HS-5 (cell line): Measurements from ENCODE around the gene DHRS7B.
A peak's percentile ranks its signal among the peaks of the same experiment; 100 is the strongest.
"Not testable (repeated sequence)": the region's sequence is repeated elsewhere in the genome, so short reads cannot be mapped to it uniquely, and the experiment has no call there.

Experiments used
- DNase-seq: peaks from one replicate; pipeline ENCODE4 v3.0.0-alpha.2; 2012; ENCODE audit warnings: low read depth

Gene DHRS7B, protein sequence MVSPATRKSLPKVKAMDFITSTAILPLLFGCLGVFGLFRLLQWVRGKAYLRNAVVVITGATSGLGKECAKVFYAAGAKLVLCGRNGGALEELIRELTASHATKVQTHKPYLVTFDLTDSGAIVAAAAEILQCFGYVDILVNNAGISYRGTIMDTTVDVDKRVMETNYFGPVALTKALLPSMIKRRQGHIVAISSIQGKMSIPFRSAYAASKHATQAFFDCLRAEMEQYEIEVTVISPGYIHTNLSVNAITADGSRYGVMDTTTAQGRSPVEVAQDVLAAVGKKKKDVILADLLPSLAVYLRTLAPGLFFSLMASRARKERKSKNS

DNA sequence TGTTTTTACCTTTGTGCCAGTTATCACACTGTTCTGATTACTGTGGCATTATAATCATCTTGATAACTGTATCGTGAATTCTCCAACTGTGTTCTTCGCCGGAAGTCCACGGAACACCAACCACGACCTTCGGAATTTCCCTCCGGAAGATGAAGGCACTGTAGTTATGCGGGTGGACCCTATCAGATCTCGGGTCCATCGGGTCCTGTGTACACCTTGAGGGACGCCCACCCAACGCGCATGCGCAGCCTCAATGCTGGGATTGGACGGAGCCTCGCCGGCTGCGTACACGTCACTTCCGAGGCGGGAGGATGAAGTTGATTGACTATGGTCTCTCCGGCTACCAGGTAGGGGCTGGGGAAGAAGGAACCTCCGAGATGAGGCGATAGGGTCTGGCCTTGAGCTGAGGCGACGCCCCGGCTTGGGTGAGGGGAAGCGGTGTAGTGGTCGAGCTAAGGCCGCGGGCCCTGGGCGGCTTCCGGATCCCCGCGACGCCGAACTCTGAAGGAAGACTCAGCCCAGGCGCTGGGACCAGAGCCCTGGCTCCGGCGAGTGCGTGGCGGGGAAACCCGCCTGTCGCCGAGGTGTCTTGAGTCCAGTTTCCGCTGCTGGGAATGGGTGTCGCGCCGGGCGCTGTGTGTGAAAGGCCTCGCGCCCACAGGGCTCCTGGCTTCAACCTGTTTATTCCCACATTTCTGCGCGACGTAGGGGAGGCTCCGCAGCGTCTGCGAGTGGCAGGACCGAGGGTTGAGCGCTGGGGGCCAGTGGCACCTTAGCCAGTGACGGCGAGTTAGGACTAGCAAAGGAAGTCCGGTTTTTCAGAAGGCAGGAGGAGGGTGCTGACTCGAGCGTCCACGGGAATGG is at the start of gene DHRS7B:
DHRS7B (plus strand) TSS at position 320 of the 864 bp plus-strand sequence; CDS start at position 328, 8 bp downstream.
- DNase-seq: peak; percentile 89

GRCh38 chr17:21077281-21077680 is 49.5 kb upstream of the DHRS7B start:
- no peak for DNase-seq

DNA sequence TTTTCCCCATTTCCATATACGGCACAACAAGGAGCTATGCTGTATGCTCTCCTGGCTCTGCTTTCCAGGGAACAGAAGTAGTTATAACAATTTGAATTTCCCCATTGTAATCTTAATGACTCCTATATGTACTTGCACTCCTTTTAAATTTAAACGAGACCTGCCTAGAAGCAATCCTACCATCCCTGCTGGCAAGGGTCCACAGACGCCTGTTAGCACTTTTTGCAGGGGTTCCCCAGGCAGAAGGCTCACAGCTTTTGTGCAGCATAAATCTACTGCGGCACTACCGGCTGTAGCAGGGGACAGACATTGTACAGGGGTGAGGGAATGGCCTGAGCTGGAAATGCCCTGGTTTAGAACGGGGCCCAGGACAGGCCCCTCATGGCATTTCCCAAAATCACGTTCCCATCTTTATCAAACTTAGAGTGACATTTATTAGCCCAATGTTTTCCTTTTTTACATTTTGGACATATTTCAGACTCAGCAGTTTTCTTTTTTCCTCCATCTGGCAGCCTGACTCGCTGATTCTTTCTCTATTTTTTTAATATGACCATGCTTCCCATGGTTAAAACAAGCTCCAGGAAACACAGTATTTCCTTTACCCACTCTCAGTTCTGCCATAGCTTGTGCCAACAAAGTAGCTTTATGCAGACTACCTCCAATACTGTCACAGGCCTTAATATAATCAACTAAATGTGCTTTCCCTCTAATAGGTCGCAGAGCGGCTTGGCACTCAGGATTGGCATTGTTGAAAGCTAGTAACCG is 48.6 kb upstream of the DHRS7B start:
- no peak for DNase-seq

DNA sequence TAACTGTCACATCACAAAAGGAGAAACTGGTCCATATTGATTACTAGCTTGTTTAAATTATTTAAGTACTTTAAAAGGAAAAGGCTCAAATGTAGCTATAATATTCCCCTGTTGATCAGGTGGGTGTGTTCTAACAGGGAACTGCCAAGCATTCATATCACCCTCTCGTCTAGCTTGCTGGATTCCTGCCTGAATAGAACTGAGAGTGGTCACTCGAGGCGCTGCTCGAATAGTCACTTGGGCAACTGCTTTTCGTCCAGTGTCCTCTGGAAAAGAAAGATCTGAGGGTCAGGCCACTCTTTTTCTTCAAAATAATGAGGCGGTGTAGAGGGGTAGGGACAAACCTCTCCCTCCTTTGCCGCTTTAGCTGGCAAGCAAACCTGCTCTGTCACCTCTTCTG is 47.6 kb upstream of the DHRS7B start:
- no peak for DNase-seq

GRCh38 chr17:21082001-21082436 is 44.7 kb upstream of the DHRS7B start:
- no peak for DNase-seq

DNA sequence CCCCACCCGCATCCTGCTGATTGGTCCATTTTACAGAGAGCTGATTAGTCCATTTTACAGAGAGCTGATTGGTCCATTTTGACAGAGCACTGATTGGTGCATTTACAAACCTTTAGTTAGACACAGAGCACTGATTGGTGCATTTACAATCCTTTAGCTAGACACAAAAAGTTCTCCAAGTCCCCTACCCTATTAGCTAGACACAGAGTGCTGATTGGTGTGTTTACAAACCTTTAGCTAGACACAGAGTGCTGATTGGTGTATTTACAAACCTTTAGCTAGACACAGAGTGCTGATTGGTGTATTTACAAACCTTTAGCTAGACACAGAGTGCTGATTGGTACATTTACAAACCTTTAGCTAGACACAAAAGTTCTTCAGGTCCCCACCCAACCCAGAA is 41.5 kb upstream of the DHRS7B start:
- not testable (repeated sequence) for DNase-seq

DNA sequence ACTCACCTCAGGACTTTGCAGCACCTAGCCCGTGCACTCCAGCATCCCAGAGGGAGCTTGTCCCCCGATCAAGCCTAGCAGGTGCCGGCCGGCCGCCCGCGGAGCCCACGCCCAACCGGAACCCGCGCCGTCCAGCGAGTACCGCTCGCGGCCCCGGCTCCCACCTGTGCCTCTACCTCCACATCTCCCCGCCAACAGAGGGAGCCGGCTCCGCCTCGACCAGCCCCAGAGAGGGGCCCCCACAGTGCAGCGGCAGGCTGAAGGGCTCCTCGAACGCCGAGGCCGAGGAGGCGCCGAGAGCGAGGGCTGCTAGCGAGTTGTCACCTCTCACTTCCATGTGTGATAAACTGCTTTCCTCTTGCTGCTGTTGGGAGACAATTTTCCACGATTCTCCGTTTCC is 41.1 kb upstream of the DHRS7B start:
- DNase-seq: no peak

DNA sequence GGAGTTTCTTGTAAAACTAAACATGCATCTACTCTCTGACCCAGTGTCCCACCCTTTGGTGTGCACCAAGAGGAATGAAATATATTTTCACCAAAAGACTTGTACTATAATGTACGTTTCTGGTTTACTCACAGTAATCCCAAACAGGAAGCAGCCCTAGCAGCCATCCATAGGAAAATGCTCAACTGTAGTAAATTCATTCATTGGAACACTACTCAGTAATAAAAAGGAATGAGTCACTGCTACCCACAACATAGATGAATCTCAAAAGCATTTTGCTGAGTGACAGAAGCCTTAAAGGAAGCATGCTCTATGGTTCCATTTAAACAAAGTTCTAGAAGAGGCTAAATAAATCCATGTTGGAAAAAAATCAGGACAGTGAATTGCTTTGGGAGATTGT is 37.6 kb upstream of the DHRS7B start:
- peak; percentile 45 for DNase-seq

- DNase-seq: no peak
Measured at GRCh38 chr17:21089933-21090901, 36.5 kb upstream of the DHRS7B start.

DNA sequence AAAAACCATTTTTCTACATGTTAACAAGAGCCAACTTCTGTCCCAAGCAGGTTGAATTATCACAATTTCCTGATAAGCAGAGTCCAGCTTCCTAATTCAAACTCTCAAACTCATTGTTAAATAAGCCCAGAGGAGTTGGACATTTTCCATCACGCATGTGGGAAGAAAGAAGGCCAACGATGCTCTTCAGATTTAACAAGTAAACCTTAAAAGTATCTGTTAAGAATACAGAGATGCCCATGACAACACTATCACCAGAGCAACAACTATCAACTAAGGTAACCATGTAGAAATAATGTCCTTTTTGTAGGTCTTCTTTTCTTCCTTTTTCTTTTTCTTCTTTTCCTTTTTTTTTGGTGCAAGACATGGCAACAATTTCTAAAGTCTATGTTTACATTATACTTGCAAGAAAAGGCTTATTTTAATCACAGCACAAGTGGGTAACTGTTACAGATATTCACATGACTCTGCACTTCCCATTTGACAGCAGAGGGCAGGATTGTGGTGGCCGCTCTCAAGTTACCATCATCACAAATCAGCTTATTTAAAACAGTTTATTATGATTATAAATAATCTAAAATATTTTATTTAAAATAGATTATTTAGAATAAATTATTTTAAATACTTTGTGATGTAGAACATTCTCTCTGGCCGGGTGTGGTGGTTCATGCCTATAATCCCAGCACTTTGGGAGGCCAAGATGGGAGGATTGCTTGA is 35.7 kb upstream of the DHRS7B start:
- DNase-seq: no peak

- no peak for DNase-seq
Measured at GRCh38 chr17:21094298-21094704, 32.5 kb upstream of the DHRS7B start.

- DNase-seq: no peak
Measured at GRCh38 chr17:21095735-21096134, 31.0 kb upstream of the DHRS7B start.

- no peak for DNase-seq
Measured at GRCh38 chr17:21096874-21097273, 29.9 kb upstream of the DHRS7B start.

- DNase-seq: peak; percentile 80
Measured at GRCh38 chr17:21098934-21099689, 27.7 kb upstream of the DHRS7B start.

GRCh38 chr17:21100636-21101035 is 26.1 kb upstream of the DHRS7B start:
- no peak for DNase-seq

GRCh38 chr17:21104608-21105007 is 22.2 kb upstream of the DHRS7B start:
- no peak for DNase-seq

- no peak for DNase-seq
Measured at GRCh38 chr17:21105064-21105894, 21.5 kb upstream of the DHRS7B start.

- DNase-seq: no peak
Measured at GRCh38 chr17:21106316-21106715, 20.4 kb upstream of the DHRS7B start.
